Effector memory CD8-positive, alpha-beta T cell (primary cell): ENCODE data around the gene ADIRF.
"Not testable (repeated sequence)": the region's sequence is repeated elsewhere in the genome, so short reads cannot be mapped to it uniquely, and the experiment has no call there.

ENCODE experiments used
- ATAC-seq: fragments of 150-1000 bp; cut with Tn5 transposase; replicated peaks from 2 replicates; pipeline ENCODE4 v1.10.0; 2021; ENCODE audit warnings: mild to moderate bottlenecking, moderate library complexity
- DNase-seq, 3 experiments: peaks; one replicate each; pipeline ENCODE4 v3.0.0; 2021
- H3K27ac Mint-ChIP-seq, 2 donors: one replicate each; pipeline ENCODE4 v1.8.0; 2022; ENCODE audit warnings: mild to moderate bottlenecking in 2 of 2, mixed read lengths in 2 of 2, moderate library complexity in 2 of 2
- H3K27me3 Mint-ChIP-seq, 2 donors: one replicate each; pipeline ENCODE4 v1.8.0; 2022; ENCODE audit warnings: mixed read lengths in 2 of 2
- H3K36me3 Mint-ChIP-seq: one replicate; pipeline ENCODE4 v1.8.0; 2022; ENCODE audit warnings: mild to moderate bottlenecking, moderate library complexity, mixed read lengths; ENCODE audit not compliant: insufficient read depth
- H3K4me1 Mint-ChIP-seq, 2 donors: one replicate each; pipeline ENCODE4 v1.8.0; 2022; ENCODE audit warnings: low read depth in 2 of 2, mixed read lengths in 2 of 2
- H3K4me3 Mint-ChIP-seq, 2 donors: one replicate each; pipeline ENCODE4 v1.8.0; 2022; ENCODE audit warnings: mild to moderate bottlenecking in 2 of 2, mixed read lengths in 2 of 2, moderate library complexity in 2 of 2
- H3K9me3 Mint-ChIP-seq, 2 donors: one replicate each; pipeline ENCODE4 v1.8.0; 2022; ENCODE audit warnings: mixed read lengths in 2 of 2

ADIRF gene

GRCh38 chr10:87020056-87020455 lies 51.8 kb downstream of the ADIRF start, which contains the start of gene FAM25A:
FAM25A (plus strand) TSS chr10:87020294; CDS start chr10:87020325, 31 bp downstream.
- not testable (repeated sequence) for DNase-seq, H3K27me3 Mint-ChIP-seq, ATAC-seq, H3K9me3 Mint-ChIP-seq, H3K36me3 Mint-ChIP-seq, H3K27ac Mint-ChIP-seq, H3K4me1 Mint-ChIP-seq, H3K4me3 Mint-ChIP-seq
